Smooth muscle cell (in vitro differentiated cells): ENCODE data around the gene FAM89B. TPM values are rescaled to one million over a fixed set of nuclear protein-coding genes. Genes with fewer than 3 reads are reported as not detected.

ENCODE experiments used
- DNase-seq: peaks from one replicate; lab custom pipeline; 2025; ENCODE audit not compliant: unreplicated experiment; lab: John Stamatoyannopoulos, UW
- H2AFZ ChIP-seq: fragments of 200-600 bp; sonication (generic); 2 replicates; pipeline ENCODE4 v1.6.0; 2016; ENCODE audit warnings: antibody characterized with exemption, low read depth, mild to moderate bottlenecking
- H3F3A ChIP-seq: fragments of 200-600 bp; sonication (generic); 2 replicates; pipeline ENCODE4 v1.6.0; 2017; ENCODE audit warnings: antibody characterized with exemption, low read depth
- H3K27ac ChIP-seq: fragments of 200-600 bp; sonication (generic); 2 replicates; pipeline ENCODE4 v1.5.1; 2016; ENCODE audit warnings: low read depth, mild to moderate bottlenecking
- H3K27me3 ChIP-seq: fragments of 200-600 bp; sonication (generic); 2 replicates; pipeline ENCODE4 v1.6.1; 2016; ENCODE audit warnings: low read depth, mild to moderate bottlenecking
- H3K36me3 ChIP-seq: fragments of 200-600 bp; sonication (generic); 2 replicates; pipeline ENCODE4 v1.5.1; 2016; ENCODE audit warnings: low read depth
- H3K4me1 ChIP-seq: fragments of 200-600 bp; sonication (generic); 2 replicates; pipeline ENCODE4 v1.5.1; 2016; ENCODE audit warnings: low read depth
- H3K4me2 ChIP-seq: fragments of 200-600 bp; sonication (generic); 2 replicates; pipeline ENCODE4 v1.6.0; 2016; ENCODE audit warnings: mild to moderate bottlenecking
- H3K4me3 ChIP-seq: fragments of 200-600 bp; sonication (generic); 2 replicates; pipeline ENCODE4 v1.5.1; 2016; ENCODE audit warnings: mild to moderate bottlenecking
- H3K79me2 ChIP-seq: fragments of 200-600 bp; sonication (generic); 2 replicates; pipeline ENCODE4 v1.6.0; 2016; ENCODE audit warnings: low read depth, mild to moderate bottlenecking
- H3K9ac ChIP-seq: fragments of 200-600 bp; sonication (generic); 2 replicates; pipeline ENCODE4 v1.6.0; 2016; ENCODE audit warnings: low read depth
- H3K9me3 ChIP-seq: fragments of 200-600 bp; sonication (generic); replicated peaks from 2 replicates; pipeline ENCODE4 v1.5.1; 2016; ENCODE audit warnings: low read depth
- H4K20me1 ChIP-seq: fragments of 200-600 bp; sonication (generic); 2 replicates; pipeline ENCODE4 v1.6.0; 2016; ENCODE audit warnings: low read depth
- WGBS: methylation state at CpG from one replicate; pipeline ENCODE4 v1.1.7; 2016; ENCODE audit warnings: low lambda C conversion rate; 5-methylcytosine and 5-hydroxymethylcytosine counted together
- polyA plus RNA-seq: library from polyadenylated mRNA; unstranded; fragments of >200 nt; fragmentation: Nextera tagmentation; extraction: Ambion mirVana; gene quantifications from 2 replicates; pipeline ENCODE4 v1.2.1, GENCODE V29; 2016
- total RNA-seq: library from RNA; depleted of rRNA; stranded (reverse); fragments of >200 nt; gene quantifications from 2 replicates; pipeline ENCODE4 v1.2.3, GENCODE V29; 2014
- TF ChIP-seq, protein P1 (sequence below): fragments of 200-600 bp; sonication (generic); IDR thresholded peaks from 2 replicates; pipeline ENCODE4 v1.5.1; 2017; ENCODE audit warnings: borderline replicate concordance, mild to moderate bottlenecking, antibody characterized with exemption; ENCODE audit not compliant: insufficient read depth, poor library complexity, severe bottlenecking

FAM89B gene
- total and polyA plus RNA-seq, 2 experiments from 2014 or later, result 63.9 to 174 TPM

DNA sequence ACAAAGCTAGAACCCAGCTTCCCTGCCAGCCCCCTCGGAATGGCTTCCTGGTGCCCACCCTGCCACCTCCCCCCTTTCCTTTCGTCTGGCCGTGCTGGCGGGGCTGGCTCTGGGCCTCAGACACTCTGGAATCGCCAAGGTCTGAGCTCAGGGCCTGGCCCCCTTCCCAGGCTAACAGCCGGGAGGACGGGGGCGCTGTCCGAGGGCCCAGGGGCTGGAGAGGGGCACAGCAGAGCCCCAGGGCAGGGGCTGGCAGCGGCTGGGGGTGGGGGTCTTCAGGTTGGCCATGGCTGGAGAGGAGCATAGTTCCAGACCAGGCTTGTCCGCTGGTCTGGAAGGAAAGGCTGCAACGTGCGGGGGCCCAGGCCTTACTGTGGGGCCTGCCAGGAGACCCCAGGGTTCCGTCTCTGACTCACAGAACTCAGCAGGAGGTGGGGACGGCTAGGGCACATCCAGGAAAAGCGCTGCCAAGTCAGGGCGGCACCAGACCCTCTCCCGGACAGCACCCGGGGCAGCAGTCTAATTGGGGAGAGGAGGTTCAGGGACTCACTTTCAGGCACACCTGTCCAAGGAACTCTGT lies 13.3 kb upstream of the FAM89B start:
- no peak for DNase-seq
- H2AFZ ChIP-seq, result peak overlapping the region; percentile 69
- H3K4me3 ChIP-seq, result peak overlapping the region; percentile 63
- H3K4me1 ChIP-seq, result peaks cover 20% of the 10 kb centered on the region
- no peaks in the 10 kb centered on the region for H3K36me3 ChIP-seq
- peak overlapping the region; percentile 96 for H3K4me2 ChIP-seq
- no peaks in the 10 kb centered on the region for H3K27me3 ChIP-seq
- H3K9me3 ChIP-seq, result no peaks in the 10 kb centered on the region
- H4K20me1 ChIP-seq, result peaks cover 10% of the 10 kb centered on the region
- peak overlapping the region; percentile 64 for H3K9ac ChIP-seq
- 77% methylated on average over 16 of the region's 19 CpGs for WGBS
- H3K79me2 ChIP-seq, result peaks cover 5% of the 10 kb centered on the region
- H3F3A ChIP-seq, result peaks cover 43% of the 10 kb centered on the region
- TF ChIP-seq, protein P1, sequence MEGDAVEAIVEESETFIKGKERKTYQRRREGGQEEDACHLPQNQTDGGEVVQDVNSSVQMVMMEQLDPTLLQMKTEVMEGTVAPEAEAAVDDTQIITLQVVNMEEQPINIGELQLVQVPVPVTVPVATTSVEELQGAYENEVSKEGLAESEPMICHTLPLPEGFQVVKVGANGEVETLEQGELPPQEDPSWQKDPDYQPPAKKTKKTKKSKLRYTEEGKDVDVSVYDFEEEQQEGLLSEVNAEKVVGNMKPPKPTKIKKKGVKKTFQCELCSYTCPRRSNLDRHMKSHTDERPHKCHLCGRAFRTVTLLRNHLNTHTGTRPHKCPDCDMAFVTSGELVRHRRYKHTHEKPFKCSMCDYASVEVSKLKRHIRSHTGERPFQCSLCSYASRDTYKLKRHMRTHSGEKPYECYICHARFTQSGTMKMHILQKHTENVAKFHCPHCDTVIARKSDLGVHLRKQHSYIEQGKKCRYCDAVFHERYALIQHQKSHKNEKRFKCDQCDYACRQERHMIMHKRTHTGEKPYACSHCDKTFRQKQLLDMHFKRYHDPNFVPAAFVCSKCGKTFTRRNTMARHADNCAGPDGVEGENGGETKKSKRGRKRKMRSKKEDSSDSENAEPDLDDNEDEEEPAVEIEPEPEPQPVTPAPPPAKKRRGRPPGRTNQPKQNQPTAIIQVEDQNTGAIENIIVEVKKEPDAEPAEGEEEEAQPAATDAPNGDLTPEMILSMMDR, result no peak
- H3K27ac ChIP-seq, result peak overlapping the region; percentile 75

DNA sequence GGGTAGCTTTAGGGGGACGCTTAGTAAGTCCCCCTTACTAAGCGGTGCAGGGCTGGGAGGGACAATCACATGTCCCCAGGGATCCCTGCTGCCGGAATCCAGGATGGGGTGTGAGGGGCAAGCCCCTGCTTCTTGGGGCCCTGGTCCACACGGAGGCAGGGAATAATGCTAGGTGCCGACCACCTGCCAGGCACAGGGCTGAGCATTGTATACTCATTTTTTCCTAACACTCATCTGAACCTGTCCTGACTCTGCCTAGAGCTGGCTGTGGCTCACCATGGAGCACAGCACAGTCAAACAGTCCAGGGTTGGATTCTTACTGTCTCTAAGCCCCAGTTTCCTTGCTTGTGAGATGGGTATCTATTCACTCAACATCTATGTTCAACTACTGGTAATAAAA lies 12.8 kb upstream of the FAM89B start:
- Histone ChIP-seq H3K9ac (no peak overlapping the region), H3K4me1 (peaks cover 20% of the 10 kb centered on the region), H3K4me2 (peak overlapping the region; percentile 30), H3K79me2 (peaks cover 5% of the 10 kb centered on the region), H2AFZ (no peak overlapping the region), H3K4me3 (no peak overlapping the region), H3K9me3 (no peaks in the 10 kb centered on the region), H3K36me3 (no peaks in the 10 kb centered on the region), H4K20me1 (peaks cover 6% of the 10 kb centered on the region), H3K27me3 (no peaks in the 10 kb centered on the region), H3F3A (peaks cover 43% of the 10 kb centered on the region), H3K27ac (peak overlapping the region; percentile 75)
- 85% methylated on average over 5 of the region's 5 CpGs for WGBS
- TF ChIP-seq, protein P1, result no peak
- no peak for DNase-seq

DNA sequence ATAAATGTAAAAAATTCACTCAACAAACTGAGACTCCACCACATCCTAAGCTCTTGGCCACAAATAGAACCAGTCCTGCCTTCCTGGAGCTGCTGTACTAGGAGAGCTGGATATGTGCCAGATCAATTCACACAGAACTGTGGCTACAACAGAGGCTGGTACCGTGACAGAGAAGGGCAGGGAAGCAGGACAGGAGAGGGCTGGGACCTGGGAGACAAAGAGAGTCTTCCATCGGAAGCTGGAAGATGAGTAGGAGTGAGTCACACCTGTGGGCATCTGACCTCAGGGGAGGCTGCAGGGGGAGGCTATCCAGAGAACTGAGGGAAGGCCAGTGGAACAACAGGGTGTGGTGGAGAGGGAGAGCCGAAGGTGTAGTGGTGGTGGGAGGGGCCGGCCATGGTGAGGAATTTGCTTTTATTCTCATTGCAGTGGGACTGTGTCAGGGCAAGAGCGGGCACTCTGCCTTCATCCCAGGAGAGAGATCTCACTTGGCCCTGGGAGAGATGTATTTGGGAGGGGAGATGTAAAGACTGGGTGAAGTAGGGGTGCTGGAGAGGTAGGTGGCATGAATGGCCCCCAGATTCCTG lies 12.3 kb upstream of the FAM89B start:
- H3F3A ChIP-seq, result peaks cover 43% of the 10 kb centered on the region
- H3K27me3 ChIP-seq, result no peaks in the 10 kb centered on the region
- H3K9ac ChIP-seq, result no peak overlapping the region
- H3K4me3 ChIP-seq, result no peak overlapping the region
- H3K36me3 ChIP-seq, result no peaks in the 10 kb centered on the region
- TF ChIP-seq, protein P1, result no peak
- H4K20me1 ChIP-seq, result peaks cover 6% of the 10 kb centered on the region
- peak overlapping the region; percentile 75 for H3K27ac ChIP-seq
- WGBS, result 36% methylated on average over 5 of the region's 5 CpGs
- no peak for DNase-seq
- no peak overlapping the region for H2AFZ ChIP-seq
- peak overlapping the region; percentile 30 for H3K4me2 ChIP-seq
- H3K79me2 ChIP-seq, result peaks cover 5% of the 10 kb centered on the region
- peaks cover 20% of the 10 kb centered on the region for H3K4me1 ChIP-seq
- no peaks in the 10 kb centered on the region for H3K9me3 ChIP-seq
